ENCODE data around the gene TRIM74.
A peak's percentile ranks its signal among the peaks of the same experiment; 100 is the strongest.
"Not testable (repeated sequence)": the region's sequence is repeated elsewhere in the genome, so short reads cannot be mapped to it uniquely, and the experiment has no call there.

TRIM74 gene

DNA sequence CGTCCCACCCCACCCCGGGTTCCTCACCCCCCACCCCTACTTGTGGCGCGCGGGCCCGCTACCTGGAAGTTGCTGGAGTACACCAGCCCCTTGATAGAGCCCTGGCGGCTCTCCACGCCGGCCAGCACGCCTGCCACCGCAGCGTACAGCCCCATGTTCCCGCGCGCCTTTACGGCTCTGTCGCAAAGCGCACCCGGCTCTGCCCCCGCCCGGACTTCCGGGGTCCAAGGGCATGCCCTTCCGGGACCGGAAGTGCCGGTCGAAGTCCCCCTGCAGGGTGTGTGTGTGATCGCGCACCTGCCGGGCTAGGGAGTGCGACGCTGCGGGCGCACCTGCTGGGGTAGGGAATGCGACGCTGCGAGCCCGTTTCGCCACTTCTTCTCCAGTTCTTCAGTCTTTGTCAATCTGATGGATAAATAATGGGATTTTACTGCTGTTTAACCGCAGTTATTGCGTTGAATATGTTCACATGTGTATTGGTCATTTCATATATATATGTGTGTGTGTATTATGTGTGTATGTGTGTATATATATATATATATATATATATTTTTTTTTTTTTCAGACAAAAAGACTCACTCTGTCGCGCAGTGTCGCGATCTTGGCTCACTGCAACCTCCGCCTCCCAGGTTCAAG is 14.6 kb downstream of the TRIM74 start:
- DNase-seq: not testable (repeated sequence)

DNA sequence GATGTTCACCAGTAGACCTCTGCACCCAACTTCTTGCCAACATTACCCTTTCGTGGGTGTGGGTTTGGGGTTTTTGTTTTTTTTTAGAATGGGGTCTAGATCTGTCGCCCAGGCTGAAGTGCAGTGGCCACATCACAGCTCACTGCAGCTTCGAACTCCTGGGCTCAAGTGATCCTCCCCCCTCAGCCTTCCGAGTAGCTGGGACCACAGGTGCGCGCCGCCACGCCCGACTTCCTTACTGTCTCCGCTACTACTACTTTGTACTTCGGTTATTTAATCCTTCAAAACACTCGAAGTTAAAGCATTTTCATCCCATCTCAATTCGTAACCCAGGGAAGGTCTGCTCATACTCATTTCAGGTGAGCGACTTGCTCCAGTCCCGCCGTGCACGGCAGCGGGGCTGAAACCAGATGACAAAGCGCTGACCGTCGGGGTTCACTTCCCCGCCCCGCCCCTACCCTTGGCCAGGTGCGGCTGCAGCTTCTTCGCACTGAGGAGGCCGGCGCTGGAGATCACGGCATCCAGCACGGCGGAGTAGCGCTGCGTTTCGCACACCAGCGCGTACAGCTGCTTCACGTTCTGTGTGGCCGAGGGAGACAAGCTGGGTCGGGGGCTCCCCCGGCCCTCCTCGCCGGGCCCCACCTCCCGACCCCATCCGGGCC is 15.2 kb downstream of the TRIM74 start:
- DNase-seq: not testable (repeated sequence)

DNA sequence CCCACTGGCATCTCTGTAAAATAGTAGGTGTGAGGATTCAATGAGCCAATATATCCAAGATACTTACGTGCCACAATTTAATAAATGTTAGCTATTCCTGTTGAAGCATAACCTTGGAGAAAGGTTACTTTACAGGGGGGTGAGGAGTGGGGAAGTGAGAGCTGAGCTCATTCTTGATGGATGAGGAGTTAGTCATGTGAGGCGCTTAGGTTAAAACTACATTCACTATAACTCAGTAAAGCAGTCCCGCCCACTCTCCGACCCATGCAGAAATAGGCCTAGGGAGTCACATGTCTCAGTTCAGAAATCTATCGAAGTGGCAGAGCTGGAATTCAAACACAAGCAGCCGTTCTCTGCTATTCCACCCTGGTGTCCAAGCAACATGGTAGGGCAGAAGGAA is 18.8 kb downstream of the TRIM74 start:
- not testable (repeated sequence) for DNase-seq

DNA sequence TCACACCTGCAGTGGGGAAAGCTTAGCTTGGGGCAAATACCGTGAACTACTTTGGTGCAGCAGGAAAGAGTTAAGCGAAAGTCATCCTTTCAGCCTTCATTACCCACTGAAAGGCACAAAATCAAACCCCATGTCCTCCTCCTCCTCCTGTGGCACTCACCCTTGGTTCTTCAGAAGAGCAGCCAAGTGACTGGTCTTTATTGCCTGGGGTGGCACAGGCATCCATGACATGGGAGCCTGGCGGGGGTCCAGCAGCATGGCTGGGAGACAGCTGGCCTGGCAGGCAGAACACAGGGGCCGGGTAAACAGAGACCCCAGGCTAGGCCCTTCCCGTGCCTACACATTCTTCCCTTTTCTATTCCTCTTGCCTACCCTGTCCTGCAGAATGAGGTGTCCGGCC is 19.6 kb downstream of the TRIM74 start:
- DNase-seq: not testable (repeated sequence)

DNA sequence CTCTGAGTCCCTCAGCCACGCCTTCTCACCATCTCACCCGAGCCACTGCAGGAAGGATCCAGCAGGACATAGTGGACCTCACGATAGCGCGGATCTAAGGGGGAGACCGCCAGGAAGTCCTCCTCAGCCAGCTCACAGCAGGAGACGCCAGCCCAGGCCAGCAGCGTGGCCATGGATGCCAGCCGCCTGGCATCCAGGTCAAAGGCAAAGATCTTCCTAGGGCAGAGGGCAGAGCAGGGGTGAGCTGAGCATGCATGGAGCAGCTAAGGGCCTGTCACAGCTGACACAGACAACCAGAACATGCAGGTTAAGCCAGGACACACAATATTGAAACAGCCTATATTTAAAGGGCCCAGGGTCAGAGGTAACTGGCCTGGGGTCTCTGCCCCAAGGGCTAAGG is 20.0 kb downstream of the TRIM74 start:
- DNase-seq: not testable (repeated sequence)

DNA sequence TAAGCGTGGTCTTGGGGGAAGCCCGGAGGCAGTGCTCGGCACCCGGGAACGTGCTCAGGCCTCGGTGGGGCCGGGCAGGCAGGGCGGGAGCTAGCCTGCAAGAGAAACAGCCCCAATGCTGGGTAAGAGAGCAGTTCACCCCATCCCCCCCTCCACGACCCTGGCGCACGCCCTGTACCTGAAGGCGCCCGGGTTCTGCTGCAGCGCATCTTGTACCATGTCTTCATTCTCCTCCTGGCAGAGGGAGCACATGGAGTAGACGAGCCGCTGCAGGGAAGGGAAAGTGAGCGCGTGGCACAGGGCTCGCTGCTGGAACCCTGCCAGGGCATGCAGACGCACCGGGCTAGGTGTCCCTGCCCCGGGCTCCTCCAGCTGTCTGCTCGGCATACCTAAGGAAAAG is 20.6 kb downstream of the TRIM74 start:
- DNase-seq: not testable (repeated sequence)

DNA sequence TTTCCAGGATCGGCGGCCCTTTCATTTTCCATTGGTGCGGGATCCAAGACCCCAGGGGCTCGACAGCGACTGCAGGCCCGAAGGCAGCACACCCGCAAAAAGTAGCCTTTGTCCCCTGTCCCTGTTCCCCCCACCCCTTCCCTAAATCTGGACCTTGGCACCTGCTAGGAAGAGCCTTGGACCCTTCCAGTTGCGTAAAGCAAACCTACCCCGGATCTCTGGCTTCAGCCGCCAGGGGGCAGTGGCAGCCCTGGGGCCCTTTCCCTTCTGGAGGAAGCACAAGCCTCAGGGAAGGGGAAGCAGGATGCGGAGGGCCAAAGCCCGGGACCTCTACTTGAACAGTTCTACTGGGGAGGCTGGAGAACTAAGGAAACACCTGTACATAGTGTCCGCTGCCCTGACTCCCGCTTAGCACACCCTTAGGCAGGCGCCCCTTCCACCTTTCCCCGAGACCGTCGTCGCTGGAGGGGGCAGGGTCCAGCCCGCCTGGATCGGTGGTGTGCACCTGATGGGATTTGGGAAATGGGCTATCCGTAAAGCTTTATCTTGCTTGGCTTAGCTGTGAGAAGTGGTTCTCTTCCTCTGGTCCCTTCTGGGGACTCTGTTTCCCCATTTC is 23.0 kb downstream of the TRIM74 start:
- not testable (repeated sequence) for DNase-seq

DNA sequence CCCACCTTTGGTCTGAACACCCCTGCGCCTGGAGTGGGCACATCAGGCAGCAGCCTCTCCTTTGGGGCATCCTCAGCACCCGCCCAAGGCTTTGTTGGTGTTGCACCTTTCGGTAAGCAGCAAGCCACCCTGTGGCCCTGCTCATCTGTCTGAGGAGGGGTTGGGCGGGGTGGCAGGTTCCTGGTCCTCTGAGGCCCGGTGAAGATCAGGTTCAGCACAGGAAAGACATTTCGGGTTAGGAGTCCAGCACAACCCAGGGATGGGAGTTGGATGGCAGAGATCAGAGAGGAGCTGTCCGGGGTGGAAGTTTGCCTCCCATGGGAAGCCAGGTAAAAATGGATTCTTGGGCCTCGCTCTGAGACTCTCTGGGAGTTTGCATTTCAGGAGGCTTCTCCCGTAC is 23.7 kb downstream of the TRIM74 start:
- not testable (repeated sequence) for DNase-seq

DNA sequence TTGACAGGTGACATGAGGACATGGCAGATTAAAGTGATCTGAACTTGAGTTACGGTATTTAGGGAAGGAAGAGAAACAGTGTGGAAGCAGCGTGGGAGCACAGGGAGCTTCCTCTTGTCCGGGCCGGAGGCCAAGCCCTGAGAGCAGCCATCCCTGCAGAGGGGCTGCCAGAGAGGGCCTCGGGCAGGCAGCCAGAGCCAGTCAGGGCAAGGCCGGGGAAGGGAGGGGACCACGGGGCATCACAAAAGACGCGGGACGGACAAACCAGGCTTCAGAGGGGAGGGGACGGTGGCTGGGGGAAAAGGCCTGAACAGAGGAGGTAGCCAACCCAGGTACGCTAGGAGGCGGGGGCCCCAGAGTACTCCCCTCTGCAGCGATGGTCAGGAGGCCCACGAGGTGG is 24.3 kb downstream of the TRIM74 start:
- not testable (repeated sequence) for DNase-seq

DNA sequence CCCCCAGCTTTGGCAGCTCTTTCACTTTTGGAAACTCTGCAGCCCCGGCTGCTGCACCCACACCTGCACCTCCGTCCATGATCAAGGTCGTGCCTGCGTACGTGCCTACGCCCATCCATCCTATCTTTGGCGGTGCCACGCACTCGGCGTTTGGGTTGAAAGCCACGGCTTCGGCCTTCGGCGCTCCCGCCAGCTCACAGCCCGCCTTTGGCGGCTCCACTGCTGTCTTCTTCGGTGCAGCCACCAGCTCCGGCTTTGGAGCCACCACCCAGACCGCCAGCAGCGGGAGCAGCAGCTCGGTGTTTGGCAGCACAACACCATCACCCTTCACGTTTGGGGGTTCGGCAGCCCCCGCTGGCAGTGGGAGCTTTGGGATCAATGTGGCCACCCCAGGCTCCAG is 26.3 kb downstream of the TRIM74 start:
- not testable (repeated sequence) for DNase-seq

DNA sequence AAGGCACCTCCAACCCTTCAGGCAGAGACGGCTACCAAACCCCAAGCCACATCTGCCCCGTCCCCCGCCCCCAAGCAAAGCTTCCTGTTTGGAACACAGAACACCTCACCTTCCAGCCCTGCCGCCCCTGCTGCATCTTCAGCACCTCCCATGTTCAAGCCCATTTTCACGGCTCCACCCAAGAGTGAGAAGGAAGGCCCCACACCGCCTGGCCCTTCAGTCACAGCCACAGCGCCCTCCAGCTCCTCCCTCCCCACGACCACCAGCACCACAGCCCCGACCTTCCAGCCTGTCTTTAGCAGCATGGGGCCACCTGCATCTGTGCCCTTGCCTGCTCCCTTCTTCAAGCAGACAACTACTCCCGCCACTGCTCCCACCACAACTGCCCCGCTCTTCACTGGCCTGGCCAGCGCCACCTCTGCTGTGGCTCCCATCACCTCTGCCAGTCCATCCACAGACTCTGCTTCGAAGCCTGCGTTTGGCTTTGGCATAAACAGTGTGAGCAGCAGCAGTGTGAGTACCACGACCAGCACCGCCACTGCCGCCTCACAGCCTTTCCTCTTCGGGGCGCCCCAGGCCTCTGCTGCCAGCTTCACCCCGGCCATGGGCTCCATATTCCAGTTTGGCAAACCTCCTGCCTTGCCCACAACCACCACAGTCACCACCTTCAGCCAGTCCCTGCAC is 27.1 kb downstream of the TRIM74 start:
- not testable (repeated sequence) for DNase-seq

DNA sequence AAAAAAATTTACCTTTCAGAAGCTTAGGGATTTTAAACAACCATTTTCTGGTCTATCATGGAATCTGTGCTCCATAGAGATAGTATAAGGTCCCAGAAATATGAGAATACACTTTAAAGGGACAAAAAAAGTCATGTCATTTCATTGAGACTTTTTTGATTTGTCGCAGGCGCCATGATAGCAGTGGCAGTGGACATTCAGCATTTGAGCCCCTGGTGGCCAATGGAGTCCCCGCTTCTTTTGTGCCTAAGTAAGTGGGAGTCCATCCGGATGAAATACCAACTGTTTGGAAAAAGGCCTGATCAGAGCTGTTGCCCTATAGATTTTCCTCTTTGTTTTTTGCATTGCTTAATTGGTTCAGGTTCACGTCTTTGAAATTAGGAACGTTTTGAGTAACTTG is 41.0 kb downstream of the TRIM74 start:
- not testable (repeated sequence) for DNase-seq

DNA sequence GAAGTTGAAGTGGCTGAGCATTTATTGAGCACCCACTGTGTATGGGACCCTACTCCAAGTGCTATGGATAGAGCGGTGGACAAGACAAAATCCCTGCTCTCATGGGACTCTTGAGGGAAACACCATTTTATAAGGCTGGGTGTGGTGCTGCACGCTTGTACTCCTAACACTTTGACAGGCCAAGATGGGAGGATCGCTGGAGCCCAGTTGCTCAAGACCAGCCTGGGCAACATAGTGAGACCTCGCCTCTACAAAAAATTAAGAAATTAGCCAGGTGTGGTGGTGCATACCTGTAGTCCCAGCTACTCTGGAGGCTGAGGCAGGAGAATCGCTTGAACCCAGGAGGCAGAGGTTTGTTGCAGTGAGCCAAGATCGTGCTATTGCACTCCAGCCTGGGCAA is 41.5 kb downstream of the TRIM74 start:
- not testable (repeated sequence) for DNase-seq

DNA sequence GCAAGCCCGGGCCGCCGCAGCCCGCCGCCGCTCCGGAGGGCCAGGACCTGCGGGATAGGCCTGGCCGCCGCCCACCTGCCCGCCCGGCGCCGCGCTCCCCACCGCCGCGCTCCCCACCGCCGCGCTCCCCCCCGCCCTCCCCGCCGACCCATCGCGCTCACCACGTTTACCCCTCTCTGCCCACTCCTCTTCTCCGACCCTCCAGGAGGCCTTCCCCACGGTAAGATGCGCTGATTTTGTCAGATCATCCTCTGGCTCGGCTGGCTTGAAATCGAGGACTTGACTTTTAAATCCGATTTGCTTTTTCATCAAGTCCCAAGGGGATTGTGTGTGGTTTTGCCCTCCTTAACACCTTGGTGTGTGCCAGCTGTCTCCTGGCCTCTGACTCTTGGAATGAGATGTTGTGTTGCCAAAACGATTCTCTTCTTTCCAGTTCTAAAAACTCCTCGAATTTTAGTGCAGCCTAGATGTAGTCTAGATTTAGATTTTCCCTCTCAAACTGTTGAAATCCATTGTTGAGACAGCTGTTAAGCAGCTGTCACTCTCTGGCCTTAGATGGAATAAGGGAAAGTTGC is 43.6 kb downstream of the TRIM74 start:
- no peak for DNase-seq

DNA sequence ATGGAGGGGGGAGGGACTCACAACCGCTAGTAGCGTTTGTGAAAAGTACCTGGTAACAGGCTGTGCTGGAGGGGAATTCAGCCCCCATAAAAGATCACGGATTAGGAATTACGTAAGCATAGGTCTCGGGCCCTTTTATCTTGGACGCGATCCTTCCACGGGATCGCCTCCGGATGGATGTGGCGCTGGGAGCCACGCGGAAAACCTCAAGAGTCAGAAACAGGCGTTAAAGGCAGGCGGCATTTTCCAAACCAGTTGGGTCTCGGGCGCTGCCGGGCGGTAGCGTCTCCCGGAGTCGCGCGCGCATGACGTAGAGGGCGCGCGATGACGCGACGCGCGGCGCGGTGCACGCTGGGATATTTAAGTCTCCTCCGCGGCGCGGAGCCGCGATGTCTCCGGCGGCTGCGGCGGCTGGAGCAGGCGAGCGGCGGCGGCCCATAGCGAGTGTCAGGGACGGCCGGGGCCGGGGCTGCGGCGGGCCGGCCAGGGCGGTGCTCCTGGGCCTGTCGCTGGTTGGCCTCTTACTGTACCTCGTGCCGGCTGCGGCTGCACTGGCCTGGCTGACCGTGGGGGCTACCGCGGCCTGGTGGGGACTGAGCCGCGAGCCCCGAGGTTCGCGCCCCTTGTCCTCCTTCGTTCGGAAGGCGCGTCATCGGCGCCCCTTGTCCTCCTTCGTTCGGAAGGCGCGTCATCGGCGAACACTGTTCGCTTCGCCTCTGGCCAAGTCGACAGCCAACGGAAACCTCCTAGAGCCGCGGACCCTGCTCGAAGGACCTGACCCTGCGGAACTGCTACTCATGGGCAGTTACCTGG is 44.3 kb downstream of the TRIM74 start, which contains the start of gene POM121:
POM121 (plus strand) TSS at position 363 of the 813 bp plus-strand sequence; CDS start at position 390, 27 bp downstream.
- DNase-seq: peak; percentile 71

DNA sequence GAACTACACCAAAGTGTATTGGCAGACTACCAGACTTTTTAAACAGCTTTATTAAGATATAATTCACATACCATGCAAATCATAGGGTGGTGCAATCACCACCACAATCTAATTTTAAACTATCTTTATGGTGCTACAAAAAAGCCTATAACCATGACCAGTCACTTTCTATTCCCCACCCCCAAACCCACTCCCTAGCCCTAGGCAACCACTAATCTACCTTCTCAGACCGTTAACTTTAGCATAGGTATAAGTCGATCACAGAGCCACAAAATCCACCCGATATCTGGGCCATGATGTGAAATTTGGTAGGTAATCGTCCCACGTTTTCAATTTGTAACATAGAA is 44.9 kb downstream of the TRIM74 start:
- DNase-seq: no peak

DNA sequence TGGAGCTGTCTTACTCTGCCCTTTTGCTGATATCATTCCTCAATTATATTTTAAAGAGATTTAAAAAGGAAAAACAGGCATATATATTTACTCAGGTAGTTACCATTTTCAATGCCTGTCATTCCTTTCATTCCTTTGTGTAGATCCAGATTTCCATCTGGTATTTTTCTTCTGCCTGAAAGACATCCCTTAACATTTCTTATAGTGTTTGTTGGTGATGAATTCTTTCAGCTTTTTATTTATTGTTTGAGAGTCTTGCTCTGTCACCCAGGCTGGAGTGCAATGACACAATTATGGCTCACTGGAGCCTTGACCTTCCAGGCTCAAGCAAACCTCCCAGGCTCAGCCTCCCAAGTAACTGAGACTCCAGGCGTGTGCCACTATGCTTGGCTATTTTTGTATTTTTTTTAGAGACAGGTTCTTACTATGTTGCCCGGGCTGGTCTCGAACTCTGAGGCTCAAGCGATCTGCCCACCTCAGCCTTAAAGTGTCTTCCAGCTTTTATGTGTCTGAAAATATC is 50.0 kb downstream of the TRIM74 start:
- no peak for DNase-seq

DNA sequence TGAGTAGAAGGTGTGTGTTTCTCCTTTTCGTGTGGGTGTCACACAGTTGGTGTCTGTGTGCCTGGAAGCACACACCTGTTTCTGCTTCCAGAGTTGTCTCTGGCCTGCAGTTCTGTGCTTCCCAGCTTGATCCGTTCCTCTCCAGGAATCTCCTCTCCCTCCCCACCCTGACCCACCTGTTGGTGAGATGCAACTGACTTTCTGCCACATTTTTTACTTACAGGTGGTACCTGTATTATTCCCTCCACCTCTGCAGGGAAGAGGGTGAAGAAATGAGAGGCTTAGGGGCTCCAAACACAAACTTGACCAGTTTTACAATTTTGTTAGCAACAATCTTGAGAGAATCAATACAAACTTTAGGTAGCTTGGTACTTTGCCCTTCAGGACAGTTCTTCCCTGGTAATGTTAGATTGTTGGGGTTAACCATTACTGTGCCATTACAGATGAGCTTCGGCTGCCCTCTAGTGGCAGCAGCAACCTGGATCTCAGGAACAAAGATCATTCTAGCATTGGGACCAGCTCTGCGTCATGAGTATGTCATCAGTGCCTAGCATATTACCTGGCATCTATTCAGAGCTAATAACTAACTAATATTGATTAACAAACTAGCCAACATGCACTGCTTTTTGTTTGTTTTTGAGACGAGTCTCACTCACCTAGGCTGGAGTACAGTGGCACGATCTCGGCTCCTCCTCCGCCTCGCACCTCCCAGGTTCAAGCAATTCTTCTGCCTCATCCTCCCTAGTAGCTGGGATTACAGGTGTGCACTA is 54.3 kb downstream of the TRIM74 start:
- DNase-seq: peak; percentile 17

DNA sequence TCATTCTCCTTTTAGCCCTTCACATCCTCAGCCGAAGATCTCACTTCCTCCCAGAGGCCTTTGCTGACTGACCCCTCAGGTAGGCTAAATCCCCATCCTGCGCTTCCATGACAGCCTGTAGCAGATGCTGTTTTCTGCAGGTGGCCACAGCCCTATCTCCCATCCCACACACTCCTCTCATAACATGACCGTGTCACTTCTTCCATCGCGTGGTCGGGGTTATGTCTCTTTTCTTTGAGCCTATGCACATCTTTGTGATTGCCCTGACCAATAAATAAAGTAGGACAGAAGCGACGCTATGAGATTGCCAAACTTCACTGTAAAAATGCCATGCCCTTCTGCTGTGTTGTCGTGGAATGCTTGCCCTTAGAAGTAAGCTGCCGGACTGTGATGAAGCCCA is 55.5 kb downstream of the TRIM74 start:
- DNase-seq: not testable (repeated sequence)

DNA sequence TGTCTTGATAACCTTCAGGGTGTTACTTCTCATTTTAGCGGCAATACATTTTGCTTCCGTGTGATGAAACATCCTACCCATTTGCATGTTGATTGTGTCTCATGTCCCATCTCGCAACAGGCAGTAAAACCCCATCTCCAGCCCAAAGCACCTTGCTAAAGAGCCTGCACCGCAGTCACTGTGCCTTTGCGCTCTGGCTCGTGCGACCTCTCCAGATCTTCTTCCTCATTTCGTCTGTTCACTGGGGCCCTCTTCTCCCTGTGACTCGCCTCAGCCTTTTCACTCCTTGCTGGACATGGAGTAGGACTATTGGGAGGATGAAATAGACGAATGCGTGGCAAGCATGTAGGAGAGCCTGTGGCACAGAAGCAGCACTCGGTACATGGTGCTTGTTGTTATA is 57.9 kb downstream of the TRIM74 start:
- not testable (repeated sequence) for DNase-seq

All from NCI-H1105 treated with DMSO at 0.1 percent for 48 hours (cell line).